OCI-LY7 (cell line): Measurements from ENCODE around the gene CLCF1.

ENCODE experiments used
- EZH2phosphoT487 ChIP-seq: fragments of 200-600 bp; sonication (generic); IDR thresholded peaks from 2 replicates; pipeline ENCODE4 v1.6.1; 2018; ENCODE audit warnings: low read depth, borderline replicate concordance, mild to moderate bottlenecking, mixed run types, antibody characterized with exemption, low read length, moderate library complexity, mixed read lengths
- TF ChIP-seq, protein P1 (sequence below): fragments of 200-600 bp; sonication (generic); conservative IDR thresholded peaks from 2 replicates; pipeline ENCODE4 v1.5.1; 2014; ENCODE audit warnings: mild to moderate bottlenecking, antibody characterized with exemption, low read length, moderate library complexity, mixed read lengths

DNA sequence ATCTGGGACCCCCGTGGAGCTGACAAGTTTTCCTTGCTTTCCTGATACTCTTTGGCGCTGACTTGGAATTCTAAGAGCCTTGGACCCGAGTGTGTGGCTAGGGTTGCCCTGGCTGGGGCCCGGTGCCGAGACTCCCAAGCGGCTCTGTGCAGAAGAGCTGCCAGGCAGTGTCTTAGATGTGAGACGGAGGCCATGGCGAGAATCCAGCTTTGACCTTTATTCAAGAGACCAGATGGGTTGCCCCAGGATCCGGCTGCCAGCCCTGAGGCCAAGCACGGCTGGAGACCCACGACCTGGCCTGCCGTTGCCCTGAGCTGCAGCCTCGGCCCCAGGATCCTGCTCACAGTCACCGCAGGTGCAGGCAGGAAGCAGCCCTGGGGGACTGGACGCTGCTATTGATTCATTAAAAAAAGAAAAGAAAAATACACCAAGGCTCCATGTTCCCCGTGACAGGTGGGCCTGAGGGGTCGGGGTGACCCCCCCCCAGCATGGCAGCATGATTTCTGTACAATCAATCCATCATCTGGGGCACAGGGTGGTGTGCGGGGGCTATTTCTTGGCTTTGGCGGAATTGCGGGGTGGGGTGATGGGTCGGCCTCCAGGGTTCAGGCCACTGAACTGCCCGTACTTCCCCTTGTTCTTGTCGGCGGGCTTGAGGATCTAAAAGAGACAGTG is 24.7 kb upstream of the CLCF1 start:
- TF ChIP-seq, protein P1, sequence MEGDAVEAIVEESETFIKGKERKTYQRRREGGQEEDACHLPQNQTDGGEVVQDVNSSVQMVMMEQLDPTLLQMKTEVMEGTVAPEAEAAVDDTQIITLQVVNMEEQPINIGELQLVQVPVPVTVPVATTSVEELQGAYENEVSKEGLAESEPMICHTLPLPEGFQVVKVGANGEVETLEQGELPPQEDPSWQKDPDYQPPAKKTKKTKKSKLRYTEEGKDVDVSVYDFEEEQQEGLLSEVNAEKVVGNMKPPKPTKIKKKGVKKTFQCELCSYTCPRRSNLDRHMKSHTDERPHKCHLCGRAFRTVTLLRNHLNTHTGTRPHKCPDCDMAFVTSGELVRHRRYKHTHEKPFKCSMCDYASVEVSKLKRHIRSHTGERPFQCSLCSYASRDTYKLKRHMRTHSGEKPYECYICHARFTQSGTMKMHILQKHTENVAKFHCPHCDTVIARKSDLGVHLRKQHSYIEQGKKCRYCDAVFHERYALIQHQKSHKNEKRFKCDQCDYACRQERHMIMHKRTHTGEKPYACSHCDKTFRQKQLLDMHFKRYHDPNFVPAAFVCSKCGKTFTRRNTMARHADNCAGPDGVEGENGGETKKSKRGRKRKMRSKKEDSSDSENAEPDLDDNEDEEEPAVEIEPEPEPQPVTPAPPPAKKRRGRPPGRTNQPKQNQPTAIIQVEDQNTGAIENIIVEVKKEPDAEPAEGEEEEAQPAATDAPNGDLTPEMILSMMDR = no peak
- no peak for TF ChIP-seq EZH2phosphoT487
